Thyroid gland (tissue), 4 donors: ENCODE data around the gene KRTAP15-1.
A peak's percentile ranks its signal among the peaks of the same experiment; 100 is the strongest.

ENCODE experiments used
- CTCF ChIP-seq, 6 experiments: fragments of 200-600 bp in 3 of 6; fragments of 450-650 bp in 3 of 6; sonication (generic) in 3 of 6; IDR thresholded peaks; one replicate each; pipeline ENCODE4 v1.5.1; 2016 to 2019; ENCODE audit warnings: antibody characterized with exemption in 6 of 6, mild to moderate bottlenecking in 2 of 6, inconsistent platforms in 1 of 6, moderate library complexity in 1 of 6
- POLR2A ChIP-seq, 2 donors: fragments of 450-650 bp; IDR thresholded peaks; one replicate each; pipeline ENCODE4 v1.6.1; 2017; ENCODE audit warnings: antibody characterized with exemption in 2 of 2, mild to moderate bottlenecking in 2 of 2, moderate library complexity in 1 of 2

- peak in 4 of 6 experiments; percentile 35 to 55 (median 52) for TF ChIP-seq CTCF (IDR thresholded peaks at IDR 0.05)
- TF ChIP-seq POLR2A (IDR thresholded peaks at IDR 0.05), result no peak
These were observed 31.1 kb upstream of the KRTAP15-1 start for GRCh38 chr21:30408782-30409494.
